Activated CD8-positive, alpha-beta memory T cell treated with anti-CD3 and anti-CD28 coated beads for 48 hours (primary cell): ENCODE measurements around the gene RNF38.
"Not testable (repeated sequence)": the region's sequence is repeated elsewhere in the genome, so short reads cannot be mapped to it uniquely, and the experiment has no call there.

Source experiments
- DNase-seq, 3 experiments: peaks; one replicate each; pipeline ENCODE4 v3.0.0-alpha.2; 2020; ENCODE audit warnings: low read depth in 2 of 3, low spot score in 2 of 3

The RNF38 gene

GRCh38 chr9:36399980-36400331, at the start of gene RNF38:
Gene RNF38, minus strand, starts transcription at chr9:36400269. Its CDS starts 161 bp downstream, at chr9:36400108.
- no peak for DNase-seq

GRCh38 chr9:36448555-36448954, 48.5 kb upstream of the RNF38 start:
- DNase-seq, result not testable (repeated sequence)

- no peak for DNase-seq
Measured at GRCh38 chr9:36448017-36448416, 47.9 kb upstream of the RNF38 start.

GRCh38 chr9:36446678-36447077, 46.6 kb upstream of the RNF38 start:
- not testable (repeated sequence) for DNase-seq

- DNase-seq, result no peak
Measured at GRCh38 chr9:36445800-36446361, 45.8 kb upstream of the RNF38 start.

- DNase-seq, result no peak
Measured at GRCh38 chr9:36444203-36444602, 44.1 kb upstream of the RNF38 start.

GRCh38 chr9:36443581-36443980, 43.5 kb upstream of the RNF38 start:
- DNase-seq, result no peak

GRCh38 chr9:36442710-36443109, 42.6 kb upstream of the RNF38 start:
- no peak for DNase-seq

- DNase-seq, result no peak
Measured at GRCh38 chr9:36441966-36442365, 41.9 kb upstream of the RNF38 start.

GRCh38 chr9:36438536-36439236, 38.6 kb upstream of the RNF38 start:
- DNase-seq, result no peak

- no peak for DNase-seq
Measured at GRCh38 chr9:36437790-36438189, 37.7 kb upstream of the RNF38 start.

GRCh38 chr9:36436909-36437308, 36.8 kb upstream of the RNF38 start:
- no peak for DNase-seq

GRCh38 chr9:36433386-36433785, 33.3 kb upstream of the RNF38 start:
- no peak for DNase-seq

- no peak for DNase-seq
Measured at GRCh38 chr9:36431078-36431477, 31.0 kb upstream of the RNF38 start.

- no peak for DNase-seq
Measured at GRCh38 chr9:36426945-36427344, 26.9 kb upstream of the RNF38 start.

- no peak for DNase-seq
Measured at GRCh38 chr9:36426348-36426747, 26.3 kb upstream of the RNF38 start.

- no peak for DNase-seq
Measured at GRCh38 chr9:36424289-36425055, 24.4 kb upstream of the RNF38 start.

- no peak for DNase-seq
Measured at GRCh38 chr9:36423206-36423605, 23.1 kb upstream of the RNF38 start.

GRCh38 chr9:36416890-36417289, 16.8 kb upstream of the RNF38 start:
- DNase-seq, result no peak

GRCh38 chr9:36415822-36416525, 15.9 kb upstream of the RNF38 start:
- no peak for DNase-seq

GRCh38 chr9:36411410-36411809, 11.3 kb upstream of the RNF38 start:
- not testable (repeated sequence) for DNase-seq

- not testable (repeated sequence) for DNase-seq
Measured at GRCh38 chr9:36409076-36409475, 9.0 kb upstream of the RNF38 start.
